Anterior cingulate cortex (tissue), 58 donors: ENCODE measurements around the gene DUSP12.

Experiments used
- DNase-seq, 58 donors: peaks; one replicate each; lab custom pipeline; 2025; lab: John Stamatoyannopoulos, UW

Gene DUSP12

DNA sequence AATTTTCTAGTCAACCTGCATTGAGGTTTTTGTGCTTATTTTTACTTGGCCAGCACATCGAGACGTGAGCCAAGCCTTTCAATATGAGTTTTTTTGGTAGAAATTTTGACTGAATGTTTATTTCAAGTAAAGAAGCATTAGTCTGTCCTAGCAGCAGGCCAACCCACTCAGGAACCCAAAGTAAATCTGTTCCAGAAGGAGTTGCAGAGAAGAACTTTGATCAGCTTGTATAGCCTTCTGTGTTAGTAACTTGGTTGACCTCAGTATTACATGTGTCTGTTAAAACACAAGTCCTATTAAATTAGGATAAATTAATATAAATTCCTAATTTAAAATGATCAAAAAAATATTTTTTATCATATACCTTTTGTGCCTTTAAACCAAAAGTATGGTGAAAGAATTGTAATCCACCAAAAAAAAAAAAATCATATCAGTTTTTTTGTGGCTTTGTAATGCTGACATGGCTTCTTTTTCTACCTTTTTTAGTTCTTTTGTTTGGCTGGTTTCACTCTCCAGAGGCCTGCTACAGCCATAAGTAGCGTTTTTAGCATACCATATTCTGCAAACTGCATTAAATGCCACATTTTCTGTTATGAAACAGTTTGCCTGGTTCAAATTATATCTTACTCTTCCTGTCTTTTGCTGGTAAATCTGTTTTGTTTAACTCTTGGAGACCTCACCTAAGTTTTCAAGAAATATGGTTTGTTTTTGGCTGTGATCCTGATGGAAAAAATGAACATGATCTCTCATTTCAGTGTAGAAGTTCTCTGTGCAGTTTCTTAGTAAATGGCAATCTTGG, 56.0 kb downstream of the DUSP12 start:
- peak in 2 of 58 donors; percentile 1 to 10 for DNase-seq
